ENCODE measurements around the gene GDPD5.
A peak's percentile ranks its signal among the peaks of the same experiment; 100 is the strongest.

The GDPD5 gene

GRCh38 chr11:75474240-75474639 lies 51.5 kb downstream of the GDPD5 start:
- no peak for TF ChIP-seq ZFP3 (CRISPR knock-in tag; IDR thresholded peaks at IDR 0.05)
- TF ChIP-seq ESRRG (CRISPR knock-in tag; IDR thresholded peaks at IDR 0.05): no peak
- no peak for TF ChIP-seq ARNTL (CRISPR knock-in tag; IDR thresholded peaks at IDR 0.05; ENCODE audit: borderline replicate concordance, low read depth)
- TF ChIP-seq ZNF565 (CRISPR knock-in tag; conservative IDR thresholded peaks at IDR 0.05; ENCODE audit: low read depth): no peak
- TF ChIP-seq CSDC2 (CRISPR knock-in tag; IDR thresholded peaks at IDR 0.05): no peak
- TF ChIP-seq PATZ1 (CRISPR knock-in tag; IDR thresholded peaks at IDR 0.05; ENCODE audit: borderline replicate concordance): no peak
- no peak for TF ChIP-seq GLIS3 (CRISPR knock-in tag; IDR thresholded peaks at IDR 0.05)
- TF ChIP-seq TOX (CRISPR knock-in tag; IDR thresholded peaks at IDR 0.05; ENCODE audit: borderline replicate concordance): no peak
- TF ChIP-seq TSHZ2 (CRISPR knock-in tag; IDR thresholded peaks at IDR 0.05): no peak
- TF ChIP-seq POU6F1 (CRISPR knock-in tag; IDR thresholded peaks at IDR 0.05; ENCODE audit: borderline replicate concordance, low read depth): no peak
- ATAC-seq: peak; percentile 49

- TF ChIP-seq ESRRG (CRISPR knock-in tag; IDR thresholded peaks at IDR 0.05) (no peak), ZC3H10 (CRISPR knock-in tag; IDR thresholded peaks at IDR 0.05) (no peak), CSDC2 (CRISPR knock-in tag; IDR thresholded peaks at IDR 0.05) (no peak), TOX (CRISPR knock-in tag; IDR thresholded peaks at IDR 0.05; ENCODE audit: borderline replicate concordance) (no peak), PATZ1 (CRISPR knock-in tag; IDR thresholded peaks at IDR 0.05; ENCODE audit: borderline replicate concordance) (no peak), PPARA (CRISPR knock-in tag; IDR thresholded peaks at IDR 0.05; ENCODE audit: borderline replicate concordance) (no peak), GLIS3 (CRISPR knock-in tag; IDR thresholded peaks at IDR 0.05) (no peak), BACH2 (CRISPR knock-in tag; IDR thresholded peaks at IDR 0.05; ENCODE audit: borderline replicate concordance) (no peak), RARB (CRISPR knock-in tag; IDR thresholded peaks at IDR 0.05) (no peak), TSHZ2 (CRISPR knock-in tag; IDR thresholded peaks at IDR 0.05) (no peak), CSRNP3 (CRISPR knock-in tag; IDR thresholded peaks at IDR 0.05) (no peak), POU6F1 (CRISPR knock-in tag; IDR thresholded peaks at IDR 0.05; ENCODE audit: borderline replicate concordance, low read depth) (no peak), ZNF70 (CRISPR knock-in tag; IDR thresholded peaks at IDR 0.05) (no peak), OSR1 (CRISPR knock-in tag; IDR thresholded peaks at IDR 0.05) (no peak), SNAI2 (CRISPR knock-in tag; IDR thresholded peaks at IDR 0.05) (no peak)
- ATAC-seq: no peak
Observed at GRCh38 chr11:75473684-75474083, 52.1 kb downstream of the GDPD5 start.
